Measurements from ENCODE around the gene GABBR2.

Gene GABBR2

GRCh38 chr9:98369471-98369870, 339.3 kb downstream of the GABBR2 start:
- DNase-seq (ENCODE audit: low read depth): no peak
- no peak overlapping the region for H3K4me3 ChIP-seq (ENCODE audit: low read depth, low read length)
- no peak for TF ChIP-seq CTCF (IDR thresholded peaks at IDR 0.05; ENCODE audit: low read depth, low read length, missing control alignments)

GRCh38 chr9:98369066-98369425, 339.7 kb downstream of the GABBR2 start:
- no peak overlapping the region for H3K4me3 ChIP-seq (ENCODE audit: low read depth, low read length)
- TF ChIP-seq CTCF (IDR thresholded peaks at IDR 0.05; ENCODE audit: low read depth, low read length, missing control alignments): no peak
- no peak for DNase-seq (ENCODE audit: low read depth)

- no peak for DNase-seq (ENCODE audit: low read depth)
- TF ChIP-seq CTCF (IDR thresholded peaks at IDR 0.05; ENCODE audit: low read depth, low read length, missing control alignments): no peak
- H3K4me3 ChIP-seq (ENCODE audit: low read depth, low read length): no peak overlapping the region
Measured at GRCh38 chr9:98368366-98369065, 340.2 kb downstream of the GABBR2 start.

- DNase-seq (ENCODE audit: low read depth): no peak
- TF ChIP-seq CTCF (IDR thresholded peaks at IDR 0.05; ENCODE audit: low read depth, low read length, missing control alignments): no peak
- H3K4me3 ChIP-seq (ENCODE audit: low read depth, low read length): no peak overlapping the region
Measured at GRCh38 chr9:98367923-98368322, 340.8 kb downstream of the GABBR2 start.

GRCh38 chr9:98367371-98367900, 341.3 kb downstream of the GABBR2 start:
- TF ChIP-seq CTCF (IDR thresholded peaks at IDR 0.05; ENCODE audit: low read depth, low read length, missing control alignments): no peak
- no peak overlapping the region for H3K4me3 ChIP-seq (ENCODE audit: low read depth, low read length)
- no peak for DNase-seq (ENCODE audit: low read depth)

- DNase-seq (ENCODE audit: low read depth): no peak
- H3K4me3 ChIP-seq (ENCODE audit: low read depth, low read length): no peak overlapping the region
- no peak for TF ChIP-seq CTCF (IDR thresholded peaks at IDR 0.05; ENCODE audit: low read depth, low read length, missing control alignments)
Measured at GRCh38 chr9:98365781-98366180, 343.0 kb downstream of the GABBR2 start.

GRCh38 chr9:98365227-98365669, 343.5 kb downstream of the GABBR2 start:
- TF ChIP-seq CTCF (IDR thresholded peaks at IDR 0.05; ENCODE audit: low read depth, low read length, missing control alignments): peak; percentile 64

More at GRCh38 chr9:98365227-98365669, 343.5 kb downstream of the GABBR2 start:
- peak; percentile 18 for DNase-seq (ENCODE audit: low read depth)
- H3K4me3 ChIP-seq (ENCODE audit: low read depth, low read length): no peak overlapping the region
